Measurements from ENCODE around the gene RPS6KA5.
"Not testable (repeated sequence)": the region's sequence is repeated elsewhere in the genome, so short reads cannot be mapped to it uniquely, and the experiment has no call there.

The RPS6KA5 gene

GRCh38 chr14:90848944-90849731 is 211.3 kb downstream of the RPS6KA5 start:
- no peak for TF ChIP-seq CTCF (IDR thresholded peaks at IDR 0.05; ENCODE audit: borderline replicate concordance, control extremely low read depth, extremely low read depth, insufficient read depth, missing control alignments)
- no peak for DNase-seq (ENCODE audit: low spot score)
- in situ Hi-C loops (cut with MboI; ENCODE audit: low sequenced_read_pairs, unreplicated experiment), result no loop called here

- in situ Hi-C loops (cut with MboI; ENCODE audit: low sequenced_read_pairs, unreplicated experiment), result no loop called here
- DNase-seq (ENCODE audit: low spot score), result no peak
- no peak for TF ChIP-seq CTCF (IDR thresholded peaks at IDR 0.05; ENCODE audit: borderline replicate concordance, control extremely low read depth, extremely low read depth, insufficient read depth, missing control alignments)
Observed at GRCh38 chr14:90846511-90846910, 213.9 kb downstream of the RPS6KA5 start.

- in situ Hi-C loops (cut with MboI; ENCODE audit: low sequenced_read_pairs, unreplicated experiment), result no loop called here
- DNase-seq (ENCODE audit: low spot score), result no peak
- no peak for TF ChIP-seq CTCF (IDR thresholded peaks at IDR 0.05; ENCODE audit: borderline replicate concordance, control extremely low read depth, extremely low read depth, insufficient read depth, missing control alignments)
Observed at GRCh38 chr14:90844321-90844720, 216.1 kb downstream of the RPS6KA5 start.

- no peak for DNase-seq (ENCODE audit: low spot score)
- in situ Hi-C loops (cut with MboI; ENCODE audit: low sequenced_read_pairs, unreplicated experiment), result no loop called here
- no peak for TF ChIP-seq CTCF (IDR thresholded peaks at IDR 0.05; ENCODE audit: borderline replicate concordance, control extremely low read depth, extremely low read depth, insufficient read depth, missing control alignments)
Observed at GRCh38 chr14:90842726-90843125, 217.7 kb downstream of the RPS6KA5 start.

GRCh38 chr14:90840667-90841066 is 219.8 kb downstream of the RPS6KA5 start:
- in situ Hi-C loops (cut with MboI; ENCODE audit: low sequenced_read_pairs, unreplicated experiment); DNase-seq (ENCODE audit: low spot score): not testable (repeated sequence)

- no peak for DNase-seq (ENCODE audit: low spot score)
- in situ Hi-C loops (cut with MboI; ENCODE audit: low sequenced_read_pairs, unreplicated experiment), result no loop called here
- TF ChIP-seq CTCF (IDR thresholded peaks at IDR 0.05; ENCODE audit: borderline replicate concordance, control extremely low read depth, extremely low read depth, insufficient read depth, missing control alignments), result no peak
Observed at GRCh38 chr14:90839889-90840266, 220.6 kb downstream of the RPS6KA5 start.

- no peak for DNase-seq (ENCODE audit: low spot score)
- in situ Hi-C loops (cut with MboI; ENCODE audit: low sequenced_read_pairs, unreplicated experiment), result no loop called here
- TF ChIP-seq CTCF (IDR thresholded peaks at IDR 0.05; ENCODE audit: borderline replicate concordance, control extremely low read depth, extremely low read depth, insufficient read depth, missing control alignments), result no peak
Observed at GRCh38 chr14:90839024-90839888, 221.2 kb downstream of the RPS6KA5 start.

- DNase-seq (ENCODE audit: low spot score); in situ Hi-C loops (cut with MboI; ENCODE audit: low sequenced_read_pairs, unreplicated experiment): not testable (repeated sequence)
Observed at GRCh38 chr14:90838531-90838930, 221.9 kb downstream of the RPS6KA5 start.
